IMR-90 (cell line): ENCODE measurements around the gene RASSF3.

ENCODE experiments used
- MAZ ChIP-seq: IDR thresholded peaks from 2 replicates; pipeline ENCODE4 v1.6.1; 2012; ENCODE audit warnings: low read depth, mild to moderate bottlenecking, low read length, improper control_type of control experiment, moderate library complexity, borderline replicate concordance
- POLR2A ChIP-seq: IDR thresholded peaks from 2 replicates; pipeline ENCODE4 v1.6.1; 2012; ENCODE audit warnings: mild to moderate bottlenecking, low read depth, low read length
- RAD21 ChIP-seq: IDR thresholded peaks from 2 replicates; pipeline ENCODE4 v1.6.1; 2012; ENCODE audit warnings: low read length, improper control_type of control experiment
- SMC3 ChIP-seq: fragments of 150-350 bp; IDR thresholded peaks from 2 replicates; pipeline ENCODE4 v1.6.1; 2016; ENCODE audit warnings: low read depth, mild to moderate bottlenecking, antibody characterized with exemption, low read length, moderate library complexity
- TF ChIP-seq, protein P1 (sequence below): conservative IDR thresholded peaks from 2 replicates; pipeline ENCODE4 v1.5.1; 2012; ENCODE audit warnings: mild to moderate bottlenecking, low read depth, low read length, improper control_type of control experiment

DNA sequence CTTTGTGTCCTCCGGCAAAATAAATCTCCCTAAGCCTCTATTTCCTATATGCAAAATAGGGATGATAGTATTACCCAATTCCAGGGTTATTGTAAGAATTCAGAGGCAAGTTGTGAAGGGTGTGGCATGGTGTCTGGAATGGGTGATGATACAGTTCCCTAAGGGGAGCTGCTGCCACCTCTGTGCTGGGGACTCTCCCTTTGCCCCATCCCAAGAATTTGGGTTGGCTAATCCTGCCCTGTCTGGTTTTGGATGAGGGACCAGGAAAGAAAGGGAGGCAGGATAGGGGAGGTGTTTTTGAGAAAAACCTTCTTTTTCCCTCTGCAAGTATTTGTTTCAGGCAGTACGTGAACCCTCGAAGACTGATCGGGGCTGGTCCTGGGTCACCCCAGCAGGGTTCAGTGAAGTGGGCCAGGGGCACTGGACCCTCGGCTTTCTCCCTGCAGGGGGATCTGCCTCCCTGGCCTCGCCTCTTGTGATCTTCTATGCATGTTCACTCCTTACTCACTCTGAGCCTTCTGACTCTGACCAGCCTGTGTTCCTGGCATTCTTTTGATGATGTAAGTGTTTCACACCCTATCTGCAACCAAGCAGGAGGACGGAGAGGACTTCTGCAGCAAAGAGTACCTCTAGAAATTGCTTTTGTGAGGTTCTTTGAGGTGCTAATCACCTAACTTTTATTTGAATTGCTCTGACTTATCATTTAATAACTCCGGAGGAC, 60.8 kb downstream of the RASSF3 start:
- no peak for TF ChIP-seq MAZ
- TF ChIP-seq, protein P1, sequence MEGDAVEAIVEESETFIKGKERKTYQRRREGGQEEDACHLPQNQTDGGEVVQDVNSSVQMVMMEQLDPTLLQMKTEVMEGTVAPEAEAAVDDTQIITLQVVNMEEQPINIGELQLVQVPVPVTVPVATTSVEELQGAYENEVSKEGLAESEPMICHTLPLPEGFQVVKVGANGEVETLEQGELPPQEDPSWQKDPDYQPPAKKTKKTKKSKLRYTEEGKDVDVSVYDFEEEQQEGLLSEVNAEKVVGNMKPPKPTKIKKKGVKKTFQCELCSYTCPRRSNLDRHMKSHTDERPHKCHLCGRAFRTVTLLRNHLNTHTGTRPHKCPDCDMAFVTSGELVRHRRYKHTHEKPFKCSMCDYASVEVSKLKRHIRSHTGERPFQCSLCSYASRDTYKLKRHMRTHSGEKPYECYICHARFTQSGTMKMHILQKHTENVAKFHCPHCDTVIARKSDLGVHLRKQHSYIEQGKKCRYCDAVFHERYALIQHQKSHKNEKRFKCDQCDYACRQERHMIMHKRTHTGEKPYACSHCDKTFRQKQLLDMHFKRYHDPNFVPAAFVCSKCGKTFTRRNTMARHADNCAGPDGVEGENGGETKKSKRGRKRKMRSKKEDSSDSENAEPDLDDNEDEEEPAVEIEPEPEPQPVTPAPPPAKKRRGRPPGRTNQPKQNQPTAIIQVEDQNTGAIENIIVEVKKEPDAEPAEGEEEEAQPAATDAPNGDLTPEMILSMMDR = no peak
- TF ChIP-seq POLR2A = no peak
- TF ChIP-seq RAD21 = no peak
- no peak for TF ChIP-seq SMC3
